PFSK-1 (cell line): ENCODE results near the gene LIX1.

Experiments
- POLR2AphosphoS5 ChIP-seq: IDR thresholded peaks from 2 replicates; pipeline ENCODE4 v1.6.1; 2012; ENCODE audit warnings: low read depth, mild to moderate bottlenecking, control low read depth, low read length, moderate library complexity
- SIN3A ChIP-seq: IDR thresholded peaks from 2 replicates; pipeline ENCODE4 v1.6.1; 2012; ENCODE audit warnings: mild to moderate bottlenecking, low read length, moderate library complexity, borderline replicate concordance; ENCODE audit not compliant: insufficient read depth
- TAF1 ChIP-seq: IDR thresholded peaks from 2 replicates; pipeline ENCODE4 v1.6.1; 2012; ENCODE audit warnings: low read length, control low read depth, borderline replicate concordance; ENCODE audit not compliant: insufficient read depth
- TF ChIP-seq, protein P1 (sequence below), 2 experiments: IDR thresholded peaks; 2 replicates each; pipeline versions ENCODE4 v1.6.1 to v1.8.0; 2011 to 2012; ENCODE audit warnings: low read depth in 2 of 2, low read length in 2 of 2, control low read depth in 1 of 2, inconsistent platforms in 1 of 2, mild to moderate bottlenecking in 1 of 2, moderate library complexity in 1 of 2; ENCODE audit not compliant: insufficient read depth in 1 of 2

- TF ChIP-seq POLR2AphosphoS5 (no peak), SIN3A (no peak), TAF1 (no peak)
- TF ChIP-seq, protein P1, sequence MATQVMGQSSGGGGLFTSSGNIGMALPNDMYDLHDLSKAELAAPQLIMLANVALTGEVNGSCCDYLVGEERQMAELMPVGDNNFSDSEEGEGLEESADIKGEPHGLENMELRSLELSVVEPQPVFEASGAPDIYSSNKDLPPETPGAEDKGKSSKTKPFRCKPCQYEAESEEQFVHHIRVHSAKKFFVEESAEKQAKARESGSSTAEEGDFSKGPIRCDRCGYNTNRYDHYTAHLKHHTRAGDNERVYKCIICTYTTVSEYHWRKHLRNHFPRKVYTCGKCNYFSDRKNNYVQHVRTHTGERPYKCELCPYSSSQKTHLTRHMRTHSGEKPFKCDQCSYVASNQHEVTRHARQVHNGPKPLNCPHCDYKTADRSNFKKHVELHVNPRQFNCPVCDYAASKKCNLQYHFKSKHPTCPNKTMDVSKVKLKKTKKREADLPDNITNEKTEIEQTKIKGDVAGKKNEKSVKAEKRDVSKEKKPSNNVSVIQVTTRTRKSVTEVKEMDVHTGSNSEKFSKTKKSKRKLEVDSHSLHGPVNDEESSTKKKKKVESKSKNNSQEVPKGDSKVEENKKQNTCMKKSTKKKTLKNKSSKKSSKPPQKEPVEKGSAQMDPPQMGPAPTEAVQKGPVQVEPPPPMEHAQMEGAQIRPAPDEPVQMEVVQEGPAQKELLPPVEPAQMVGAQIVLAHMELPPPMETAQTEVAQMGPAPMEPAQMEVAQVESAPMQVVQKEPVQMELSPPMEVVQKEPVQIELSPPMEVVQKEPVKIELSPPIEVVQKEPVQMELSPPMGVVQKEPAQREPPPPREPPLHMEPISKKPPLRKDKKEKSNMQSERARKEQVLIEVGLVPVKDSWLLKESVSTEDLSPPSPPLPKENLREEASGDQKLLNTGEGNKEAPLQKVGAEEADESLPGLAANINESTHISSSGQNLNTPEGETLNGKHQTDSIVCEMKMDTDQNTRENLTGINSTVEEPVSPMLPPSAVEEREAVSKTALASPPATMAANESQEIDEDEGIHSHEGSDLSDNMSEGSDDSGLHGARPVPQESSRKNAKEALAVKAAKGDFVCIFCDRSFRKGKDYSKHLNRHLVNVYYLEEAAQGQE (IDR thresholded peaks at IDR 0.05; ENCODE audit: insufficient read depth in 1 of 2, low read depth in 2 of 2, low read length in 2 of 2) = no peak
These were observed 7.3 kb upstream of the LIX1 start for GRCh38 chr5:97149709-97150108.
